ENCODE results near the gene MAD1L1.
"Not testable (repeated sequence)": the region's sequence is repeated elsewhere in the genome, so short reads cannot be mapped to it uniquely, and the experiment has no call there.

The MAD1L1 gene

DNA sequence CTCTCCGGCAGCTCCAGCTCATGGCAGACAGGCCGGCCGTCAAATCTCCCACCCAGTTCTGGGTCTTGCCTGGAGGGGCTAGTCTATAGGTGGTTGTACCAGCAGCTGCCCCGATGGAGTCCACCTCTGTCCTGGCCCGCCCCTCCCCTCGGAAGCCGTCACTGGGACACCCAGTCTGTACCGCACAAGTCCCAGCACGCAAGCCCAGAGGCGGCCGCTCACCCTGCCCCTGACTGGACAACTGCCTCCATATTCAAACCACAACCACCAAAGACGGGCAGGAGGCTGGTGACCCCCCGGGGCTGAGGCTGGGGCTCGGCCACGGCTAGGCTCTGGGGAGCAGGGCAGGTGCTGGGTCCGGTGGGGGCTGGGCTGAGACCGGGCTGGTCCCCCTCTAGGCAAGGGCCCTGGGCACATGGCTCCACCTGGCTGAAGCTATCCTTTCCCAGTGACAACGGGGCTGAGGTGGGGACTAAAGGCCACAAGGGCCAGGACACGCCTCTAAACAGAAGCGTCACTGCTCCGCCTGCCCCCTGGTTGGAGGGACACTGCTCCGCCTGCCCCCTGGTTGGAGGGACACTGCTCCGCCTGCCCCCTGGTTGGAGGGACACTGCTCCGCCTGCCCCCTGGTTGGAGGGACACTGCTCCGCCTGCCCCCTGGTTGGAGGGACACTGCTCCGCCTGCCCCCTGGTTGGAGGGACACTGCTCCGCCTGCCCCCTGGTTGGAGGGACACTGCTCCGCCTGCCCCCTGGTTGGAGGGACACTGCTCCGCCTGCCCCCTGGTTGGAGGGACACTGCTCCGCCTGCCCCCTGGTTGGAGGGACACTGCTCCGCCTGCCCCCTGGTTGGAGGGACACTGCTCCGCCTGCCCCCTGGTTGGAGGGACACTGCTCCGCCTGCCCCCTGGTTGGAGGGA, 371.6 kb downstream of the MAD1L1 start:
- in situ Hi-C loops (cut with MboI; ENCODE audit: low sequenced_read_pairs) = not testable (repeated sequence)

DNA sequence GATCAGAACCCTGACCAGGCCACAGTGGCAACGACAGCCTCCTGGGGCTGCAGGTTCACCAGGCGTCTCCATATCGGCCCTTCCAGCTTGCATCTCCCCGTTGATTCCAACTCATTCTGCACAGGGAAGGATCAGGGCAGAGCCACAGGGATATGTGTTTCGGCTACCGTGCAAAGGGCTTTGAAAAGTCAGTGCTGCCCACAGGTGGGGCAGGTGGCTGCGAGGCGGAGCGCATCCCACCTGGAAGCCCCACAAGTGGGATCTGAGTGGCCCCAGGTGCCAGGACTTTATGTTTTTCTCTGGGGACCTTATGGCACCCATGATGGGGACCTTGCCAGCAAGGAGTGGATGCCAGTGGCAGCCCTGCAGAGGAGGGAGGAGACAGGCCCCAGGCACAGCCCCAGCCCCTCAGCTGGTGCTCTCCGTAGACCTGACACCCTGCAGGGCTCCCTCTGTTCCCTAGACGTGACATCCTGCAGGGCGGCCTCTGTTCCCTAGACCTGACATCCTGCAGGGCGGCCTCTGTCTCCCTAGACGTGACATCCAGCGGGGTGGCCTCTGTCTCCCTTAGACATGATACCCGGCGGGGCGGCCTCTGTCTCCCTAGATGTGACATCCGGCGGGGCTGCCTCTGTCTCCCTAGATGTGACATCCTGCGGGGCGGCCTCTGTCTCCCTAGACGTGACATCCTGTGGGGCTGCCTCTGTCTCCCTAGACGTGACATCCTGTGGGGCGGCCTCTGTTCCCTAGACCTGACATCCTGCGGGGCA, 373.3 kb downstream of the MAD1L1 start:
- in situ Hi-C loops (cut with MboI; ENCODE audit: low sequenced_read_pairs) = no loop called here

DNA sequence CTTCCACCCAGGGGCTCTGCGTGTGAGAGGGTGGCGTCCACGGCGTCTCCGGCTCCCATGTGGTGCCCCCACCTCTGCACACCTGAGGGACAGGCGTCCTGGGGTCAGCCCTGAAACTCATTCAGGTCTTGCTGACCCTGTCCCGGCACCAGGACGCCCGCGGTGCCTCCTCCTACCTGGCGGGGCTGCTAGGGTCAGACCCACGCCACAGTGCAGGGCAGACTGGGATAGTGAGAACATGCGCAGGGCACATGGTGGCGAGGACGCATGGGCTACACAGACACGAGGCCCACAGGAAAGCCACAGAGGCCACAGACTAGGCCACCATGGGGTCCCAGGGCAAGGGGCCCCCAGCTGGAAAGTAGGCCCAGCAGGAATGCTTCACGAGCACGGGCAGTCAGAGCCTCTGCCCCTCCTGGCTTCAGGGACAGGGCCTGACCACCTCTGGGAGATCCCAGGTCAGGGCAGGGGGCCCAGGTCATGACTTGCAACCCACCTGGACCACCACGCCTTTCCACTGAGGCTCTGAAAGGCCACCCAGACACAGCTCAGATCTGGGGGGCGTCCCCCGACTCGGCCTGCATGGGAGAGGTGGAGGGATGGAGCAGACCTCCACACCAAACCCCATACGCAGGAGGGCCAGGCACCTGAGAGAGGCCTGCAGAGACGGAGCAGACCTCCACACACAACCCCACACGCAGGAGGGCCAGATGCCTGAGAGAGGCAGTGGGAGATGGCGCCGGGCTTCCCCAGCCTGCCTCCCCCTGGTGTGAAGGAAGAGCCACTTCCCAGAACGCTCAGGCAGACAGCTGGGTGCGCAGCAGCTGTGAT, 374.1 kb downstream of the MAD1L1 start:
- in situ Hi-C loops (cut with MboI; ENCODE audit: low sequenced_read_pairs) = no loop called here

GRCh38 chr7:1857487-1858421, 375.0 kb downstream of the MAD1L1 start:
- in situ Hi-C loops (cut with MboI; ENCODE audit: low sequenced_read_pairs) = no loop called here

DNA sequence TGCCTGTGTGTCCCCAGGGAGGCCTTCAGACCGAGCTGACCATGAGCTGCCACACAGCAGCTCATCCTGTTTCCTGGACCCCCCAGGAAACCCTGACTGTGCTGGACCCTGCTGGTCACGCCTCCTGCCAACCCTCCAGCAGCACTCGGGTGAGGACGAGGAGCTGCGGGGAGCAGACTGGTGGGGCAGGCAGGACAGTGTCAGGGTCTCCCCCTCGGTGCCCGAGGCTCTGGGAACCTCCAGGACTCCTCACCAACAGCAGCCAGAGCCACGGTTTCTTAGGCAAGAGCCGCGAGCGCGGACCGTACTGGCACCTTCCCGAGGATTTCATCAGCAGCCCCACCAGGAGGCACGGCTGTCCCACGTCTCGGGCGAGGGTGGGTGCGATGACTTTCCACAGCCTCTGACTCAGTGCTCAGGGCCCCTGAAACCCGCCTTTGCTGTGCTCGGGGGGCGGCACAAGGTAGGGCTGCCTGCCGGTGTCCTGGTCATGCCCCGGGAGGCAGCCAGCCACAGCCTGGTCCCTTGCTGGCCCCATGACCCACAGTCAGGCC, 375.8 kb downstream of the MAD1L1 start:
- in situ Hi-C loops (cut with MboI; ENCODE audit: low sequenced_read_pairs) = no loop called here

- in situ Hi-C loops (cut with MboI; ENCODE audit: low sequenced_read_pairs) = no loop called here
Observed at GRCh38 chr7:1856161-1856887, 376.4 kb downstream of the MAD1L1 start.

DNA sequence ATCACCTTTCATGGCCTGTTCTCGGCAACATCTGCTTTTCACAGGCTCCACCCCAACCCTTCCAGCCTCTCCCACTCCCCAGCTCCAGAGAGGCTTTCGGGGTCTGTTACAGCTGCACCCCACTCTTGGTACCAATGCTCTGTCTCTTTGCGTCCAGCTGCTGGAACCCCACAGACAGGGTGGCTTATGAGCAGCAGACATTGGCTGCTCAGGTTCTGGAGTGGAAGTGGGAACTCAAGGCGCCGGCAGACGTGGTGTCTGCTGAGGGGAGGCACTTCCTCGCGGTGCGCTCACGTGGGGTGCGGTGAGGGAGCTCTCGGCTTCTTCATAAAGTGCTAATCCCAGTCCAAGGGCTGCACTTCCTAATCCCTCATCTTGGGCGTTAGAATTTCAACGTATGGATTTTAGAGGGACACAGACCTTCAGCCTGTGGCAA, 377.0 kb downstream of the MAD1L1 start:
- in situ Hi-C loops (cut with MboI; ENCODE audit: low sequenced_read_pairs) = no loop called here

DNA sequence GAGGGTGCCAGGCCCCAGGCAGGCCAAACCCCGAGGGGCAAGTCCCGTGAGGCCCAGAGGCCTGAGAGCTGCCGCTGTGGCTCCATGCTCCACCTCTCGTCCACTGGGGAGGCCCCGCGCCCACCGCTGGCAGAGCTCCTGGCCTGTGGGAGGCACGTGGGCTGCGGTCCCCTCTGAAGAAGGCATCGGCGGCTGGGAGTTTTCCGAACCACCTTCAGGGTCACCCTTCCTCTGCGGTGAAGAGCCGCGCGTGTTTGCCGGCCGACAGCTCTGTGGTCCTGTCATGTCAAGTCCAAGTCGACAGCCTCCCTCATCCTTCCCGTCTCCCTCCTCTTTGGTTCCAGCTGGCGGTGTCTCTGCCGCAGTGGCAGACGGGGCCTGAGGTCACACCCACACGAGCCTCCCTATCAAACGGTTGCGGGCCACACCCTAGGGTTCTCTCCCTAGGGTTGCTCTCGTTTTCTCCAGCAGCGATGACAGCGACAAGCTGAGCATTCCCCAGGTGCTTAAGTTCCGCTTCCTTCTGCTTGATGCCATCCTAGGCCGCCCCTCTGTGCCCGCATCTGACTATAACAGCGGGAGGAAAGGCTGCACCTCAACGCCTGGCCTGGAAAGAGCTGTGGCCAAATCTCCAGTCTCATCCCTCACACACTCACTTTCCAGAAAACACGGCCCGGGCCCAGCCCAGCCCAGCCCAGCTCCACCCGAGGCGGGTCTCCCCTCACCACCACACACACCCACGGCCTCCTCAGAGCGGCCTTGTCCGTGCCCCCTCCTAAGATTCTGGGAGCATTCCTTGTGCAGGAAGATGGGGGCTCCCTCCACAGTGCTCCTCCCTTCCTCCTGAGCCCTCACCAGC, 377.6 kb downstream of the MAD1L1 start:
- in situ Hi-C loops (cut with MboI; ENCODE audit: low sequenced_read_pairs) = no loop called here

DNA sequence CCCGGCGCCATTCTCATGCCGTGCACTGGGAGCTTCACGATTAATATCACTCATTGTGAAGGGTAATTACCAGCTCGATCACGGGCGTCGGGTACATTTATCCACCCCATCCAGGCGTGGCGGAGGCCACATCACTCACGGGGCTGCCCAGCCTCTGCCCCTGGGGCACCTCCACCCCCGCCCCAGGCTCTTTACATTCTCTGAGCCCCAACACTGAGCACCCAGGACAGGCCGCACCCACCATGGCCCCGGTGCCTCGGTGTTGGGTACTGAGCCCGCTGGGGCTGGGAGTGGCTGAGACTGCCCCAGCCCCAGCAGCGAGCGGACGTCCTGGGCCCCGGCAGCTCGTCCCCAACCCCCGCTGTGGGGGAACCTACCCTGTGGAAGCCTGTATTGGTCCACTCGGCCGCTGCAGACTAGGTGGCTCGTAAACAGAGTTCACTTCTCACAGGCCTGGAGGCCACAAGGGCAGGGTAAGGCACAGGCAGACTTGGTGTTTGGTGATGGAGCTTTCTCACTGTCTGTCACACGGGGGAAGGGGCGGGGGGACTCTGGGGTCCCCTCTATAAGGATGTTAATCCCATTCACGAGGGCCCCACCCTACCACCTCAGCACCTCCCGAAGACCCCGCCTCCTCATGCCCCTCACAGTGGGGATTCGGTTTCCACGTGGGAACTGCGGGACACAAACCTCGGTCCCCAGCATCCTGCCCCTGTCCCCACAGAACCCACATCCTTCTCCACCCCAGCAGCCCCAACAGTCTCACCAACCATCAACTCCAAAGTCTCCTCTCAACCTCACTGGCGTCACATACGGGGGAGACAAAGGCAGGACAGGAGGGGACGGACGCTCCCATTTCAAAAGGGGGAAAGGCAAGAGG, 378.5 kb downstream of the MAD1L1 start:
- in situ Hi-C loops (cut with MboI; ENCODE audit: low sequenced_read_pairs) = no loop called here

- in situ Hi-C loops (cut with MboI; ENCODE audit: low sequenced_read_pairs) = no loop called here
Observed at GRCh38 chr7:1853431-1853985, 379.2 kb downstream of the MAD1L1 start.

- in situ Hi-C loops (cut with MboI; ENCODE audit: low sequenced_read_pairs) = no loop called here
Observed at GRCh38 chr7:1852517-1853430, 380.0 kb downstream of the MAD1L1 start.

DNA sequence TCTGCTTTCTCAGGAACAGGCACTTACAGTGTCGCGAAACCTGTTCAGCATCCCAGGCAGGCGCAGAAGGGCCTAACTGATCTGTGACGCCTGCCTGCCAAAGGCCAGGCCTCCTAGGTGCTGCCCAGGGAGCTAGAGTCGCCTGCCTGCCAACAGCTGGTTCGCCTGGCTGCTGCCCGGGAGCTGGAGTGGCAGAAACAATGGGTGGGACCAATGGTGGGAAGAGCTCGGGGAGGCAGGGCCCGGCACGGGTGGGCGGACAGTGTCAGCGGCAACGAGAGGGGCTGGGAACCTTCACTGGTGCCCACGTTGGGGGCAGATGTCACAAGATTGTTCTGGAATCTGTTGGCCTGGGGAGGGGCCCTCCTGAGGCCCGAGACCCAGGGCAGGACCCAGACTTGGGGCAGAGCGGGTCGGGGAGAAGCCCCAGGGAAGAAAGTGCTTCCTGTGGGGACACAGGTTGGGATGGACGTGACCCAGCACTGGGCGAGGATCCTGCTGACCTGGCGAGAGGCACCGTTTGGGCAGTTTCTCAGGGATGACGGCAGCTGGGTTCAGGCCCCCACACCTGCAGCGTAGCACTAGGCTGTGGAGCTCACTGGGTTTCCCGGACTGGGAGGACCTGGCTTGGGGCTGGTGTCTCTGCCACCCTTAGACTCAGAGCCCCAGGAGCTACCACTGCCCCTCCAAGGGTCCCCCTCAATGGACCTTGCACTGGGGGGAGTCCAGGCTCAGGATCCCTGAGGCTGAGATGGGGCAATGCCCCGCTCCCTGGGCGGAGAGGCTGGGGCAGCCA, 380.8 kb downstream of the MAD1L1 start:
- in situ Hi-C loops (cut with MboI; ENCODE audit: low sequenced_read_pairs) = no loop called here

DNA sequence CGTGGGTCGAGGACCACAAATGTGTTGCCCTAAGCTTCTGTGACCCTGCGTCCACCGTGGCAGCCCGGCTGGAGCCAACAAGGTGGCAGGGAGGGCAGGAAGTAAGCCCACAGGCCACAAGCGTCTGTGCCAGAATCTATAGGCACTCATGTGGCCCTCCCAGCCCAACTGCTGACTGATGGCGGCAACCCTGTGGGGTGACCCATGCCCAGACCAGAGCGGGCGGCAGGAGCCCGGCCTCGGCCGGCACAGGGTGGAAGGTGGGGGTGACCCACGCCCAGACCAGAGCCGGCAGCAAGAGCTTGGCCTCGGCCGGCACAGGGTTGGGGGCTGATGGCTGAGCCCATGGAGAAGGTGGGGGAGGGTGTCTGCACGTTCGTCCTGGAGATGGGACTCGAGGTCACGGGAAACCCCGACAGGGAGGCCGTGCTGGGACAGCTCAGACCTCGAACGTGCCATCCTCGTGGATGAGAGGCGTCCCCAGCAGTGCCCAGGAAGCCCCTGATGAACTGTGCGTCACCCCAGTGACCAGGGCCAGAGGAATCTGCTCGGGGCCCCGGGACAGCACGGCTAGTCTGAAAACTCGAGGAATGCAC, 381.7 kb downstream of the MAD1L1 start:
- in situ Hi-C loops (cut with MboI; ENCODE audit: low sequenced_read_pairs) = no loop called here

- in situ Hi-C loops (cut with MboI; ENCODE audit: low sequenced_read_pairs) = no loop called here
Observed at GRCh38 chr7:1850111-1850975, 382.4 kb downstream of the MAD1L1 start.

Data from HL-60/S4 treated with retinoic acid at 250 ng/mL for 4 days and 3 days (cell line).